HG03442 (cell line): ENCODE measurements around the gene PCSK4.
"Not testable (repeated sequence)": the region's sequence is repeated elsewhere in the genome, so short reads cannot be mapped to it uniquely, and the experiment has no call there.

Experiments
- ATAC-seq: cut with Tn5 transposase; IDR thresholded peaks from one replicate; pipeline ENCODE4 v1.9.1; 2021; ENCODE audit warnings: mild to moderate bottlenecking, moderate library complexity; ENCODE audit not compliant: unreplicated experiment

The PCSK4 gene

DNA sequence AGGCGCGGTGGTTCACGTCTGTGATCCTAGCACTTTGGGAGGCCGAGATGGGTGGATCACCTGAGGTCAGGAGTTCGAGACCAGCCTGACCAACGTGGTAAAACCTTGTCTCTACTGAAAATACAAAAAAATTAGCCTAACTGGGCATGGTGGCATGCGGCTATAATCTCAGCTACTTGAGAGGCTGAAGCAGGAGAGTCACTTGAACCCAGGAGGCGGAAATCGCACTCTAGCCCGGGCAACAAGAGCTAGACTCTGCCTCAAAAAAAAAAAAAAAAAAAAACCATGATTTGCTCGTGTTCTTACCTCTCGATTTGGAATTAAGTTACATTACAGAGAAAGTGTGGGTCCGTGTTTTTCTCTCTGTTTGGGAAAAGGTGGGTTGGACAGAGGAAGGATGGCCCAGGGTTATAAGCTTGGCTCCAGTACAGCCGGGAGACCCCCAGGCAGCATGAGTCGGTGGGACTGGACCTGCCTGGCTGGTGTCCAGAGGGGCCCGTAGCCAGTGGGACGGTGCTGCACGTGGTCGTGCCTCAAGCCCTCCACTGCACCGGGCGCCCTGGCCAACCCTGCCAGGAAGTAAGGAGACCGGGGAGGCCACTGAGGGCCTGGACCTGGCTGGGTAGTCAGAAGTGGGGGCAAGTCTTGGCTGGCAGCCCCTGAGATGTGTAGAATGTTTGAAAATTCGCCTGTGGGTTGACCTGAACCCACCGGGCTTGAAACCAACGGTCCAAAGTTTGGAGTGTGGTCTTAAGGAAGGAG lies 48.3 kb downstream of the PCSK4 start:
- no peak for ATAC-seq

DNA sequence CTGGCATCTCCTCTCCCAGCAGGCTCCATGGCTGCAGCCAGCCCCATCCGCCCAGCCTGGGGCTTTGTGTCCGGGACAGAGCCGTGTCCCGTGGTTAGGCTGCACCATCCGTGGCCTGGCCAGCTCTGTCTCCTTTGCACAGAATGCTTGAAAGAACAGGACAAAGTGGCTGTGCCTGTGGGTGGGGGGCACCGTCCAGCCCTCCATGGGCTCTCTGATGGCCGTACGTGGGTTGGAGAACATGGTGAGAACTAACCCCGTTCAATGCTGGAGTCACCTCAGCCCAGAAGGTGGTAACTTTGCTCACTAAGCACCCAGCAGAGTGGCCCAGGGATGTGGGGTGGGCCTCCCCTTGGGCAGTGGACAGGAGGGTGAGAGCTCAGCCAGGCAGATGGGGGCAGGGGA lies 49.1 kb downstream of the PCSK4 start:
- no peak for ATAC-seq

DNA sequence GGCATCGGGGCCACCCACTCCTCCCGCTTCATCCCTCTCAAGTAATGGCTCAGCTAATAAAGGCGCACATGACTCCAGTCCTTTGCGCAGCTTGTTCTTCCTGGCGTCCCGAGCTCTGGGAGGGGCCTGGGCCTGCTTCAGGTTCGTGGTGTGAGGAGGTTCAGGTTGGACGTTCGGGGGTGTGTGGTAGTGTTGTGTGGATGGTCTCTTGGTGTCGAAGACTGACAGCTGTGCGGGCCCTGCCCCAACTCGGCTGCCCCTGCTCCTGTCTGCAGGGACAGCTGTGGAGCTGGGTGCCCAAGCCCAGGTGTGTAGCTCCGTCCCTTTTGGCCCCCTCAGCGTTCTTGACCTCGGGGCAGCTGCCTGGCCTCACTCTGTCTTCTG lies 49.7 kb downstream of the PCSK4 start:
- no peak for ATAC-seq

DNA sequence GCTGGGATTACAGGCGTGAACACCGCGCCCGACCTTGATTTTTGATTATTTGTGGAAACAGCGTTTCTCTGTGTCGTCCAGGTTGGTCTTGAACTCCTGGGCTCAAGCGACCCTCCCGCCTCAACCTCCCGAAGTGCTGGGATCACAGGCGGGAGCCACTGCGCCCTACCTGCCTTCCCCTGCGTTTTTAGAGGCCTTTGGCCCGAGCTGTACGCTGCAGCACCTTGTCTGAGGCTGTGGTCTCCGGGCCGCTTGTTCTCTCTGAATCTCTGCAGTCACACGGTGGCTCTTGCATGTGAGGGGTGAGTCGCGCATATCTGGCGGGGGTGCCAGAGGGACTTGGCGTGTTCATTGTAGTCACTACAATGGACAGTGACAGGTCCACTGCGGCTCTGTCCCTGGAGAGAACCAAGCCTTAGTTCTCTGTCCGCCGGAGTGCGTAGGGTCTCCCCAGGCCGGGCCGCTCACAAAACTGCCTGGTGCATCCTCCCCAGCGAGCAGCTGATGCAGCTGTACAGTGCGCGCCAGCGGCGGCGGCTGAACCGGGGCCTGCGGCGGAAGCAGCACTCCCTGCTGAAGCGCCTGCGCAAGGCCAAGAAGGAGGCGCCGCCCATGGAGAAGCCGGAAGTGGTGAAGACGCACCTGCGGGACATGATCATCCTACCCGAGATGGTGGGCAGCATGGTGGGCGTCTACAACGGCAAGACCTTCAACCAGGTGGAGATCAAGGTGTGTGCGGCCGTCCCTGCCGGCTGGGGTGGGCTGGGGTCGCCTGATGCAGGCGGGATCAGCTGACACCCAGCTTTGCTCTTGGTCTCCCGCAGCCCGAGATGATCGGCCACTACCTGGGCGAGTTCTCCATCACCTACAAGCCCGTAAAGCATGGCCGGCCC lies 50.4 kb downstream of the PCSK4 start:
- ATAC-seq, result not testable (repeated sequence)

DNA sequence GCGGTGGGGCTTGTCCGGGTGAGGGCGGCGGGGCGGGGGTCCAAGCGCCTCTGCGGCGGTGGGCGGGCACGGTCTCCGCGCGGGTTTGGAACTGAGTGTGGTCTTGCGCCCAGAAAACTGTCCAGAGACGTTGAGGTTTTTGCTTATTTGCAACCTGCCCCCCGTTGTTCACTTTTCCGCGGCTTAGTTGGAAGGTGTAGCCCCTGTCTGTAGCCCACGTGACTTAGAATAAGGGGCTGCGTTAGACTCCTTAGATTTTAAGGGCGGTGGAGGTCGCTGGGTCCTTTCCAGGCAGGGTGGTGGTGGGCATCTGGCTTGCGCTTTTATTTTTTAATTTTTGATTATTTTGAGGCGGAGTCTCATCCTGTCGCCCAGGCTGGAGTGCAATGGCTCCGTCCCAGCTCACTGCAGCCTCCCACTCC lies 51.2 kb downstream of the PCSK4 start:
- ATAC-seq, result no peak

DNA sequence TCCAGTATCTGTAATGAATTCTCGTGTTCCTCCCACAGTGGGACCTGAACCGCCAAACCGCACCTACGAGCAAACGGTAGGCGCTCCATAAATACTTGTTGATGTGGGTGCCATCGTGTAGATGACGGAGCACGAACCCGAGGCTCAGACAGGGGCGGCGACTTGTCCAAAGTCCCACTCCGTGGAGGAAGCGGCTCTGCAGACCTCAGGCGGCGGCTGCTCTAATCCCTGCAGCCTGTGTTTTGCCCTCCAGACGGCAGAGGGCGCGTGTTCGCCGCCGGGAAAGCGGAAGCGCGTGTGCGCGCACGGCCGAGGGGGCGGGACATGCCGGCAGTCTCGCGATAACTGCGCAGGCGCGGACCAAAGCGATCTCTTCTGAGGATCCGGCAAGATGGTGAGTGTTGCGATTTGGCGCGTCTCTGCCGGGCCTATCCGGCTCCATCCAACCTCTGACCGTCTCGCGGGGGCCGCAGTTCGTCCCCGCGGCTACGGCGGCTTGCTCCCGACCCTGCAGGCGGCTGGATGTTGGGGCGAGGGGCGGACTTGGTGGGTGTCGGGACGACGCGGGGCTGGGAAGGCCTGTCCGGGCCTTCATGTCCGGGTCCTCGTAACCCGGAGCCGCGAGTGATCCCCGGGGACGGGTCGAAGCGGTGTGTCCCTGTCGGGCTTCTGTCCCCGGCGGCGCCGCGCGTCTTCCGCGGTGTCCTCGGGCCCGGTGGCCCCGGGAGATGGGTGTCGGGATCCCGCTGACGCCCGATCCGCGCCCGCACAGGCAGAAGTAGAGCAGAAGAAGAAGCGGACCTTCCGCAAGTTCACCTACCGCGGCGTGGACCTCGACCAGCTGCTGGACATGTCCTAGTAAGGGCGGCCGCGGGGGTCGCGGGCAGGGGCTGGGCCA lies 51.9 kb downstream of the PCSK4 start, which contains the start of gene RPS15:
Gene RPS15, plus strand, starts transcription at position 362 of the 898 bp plus-strand sequence. Its CDS starts 30 bp downstream, at position 392.
- ATAC-seq, result peak; percentile 77

DNA sequence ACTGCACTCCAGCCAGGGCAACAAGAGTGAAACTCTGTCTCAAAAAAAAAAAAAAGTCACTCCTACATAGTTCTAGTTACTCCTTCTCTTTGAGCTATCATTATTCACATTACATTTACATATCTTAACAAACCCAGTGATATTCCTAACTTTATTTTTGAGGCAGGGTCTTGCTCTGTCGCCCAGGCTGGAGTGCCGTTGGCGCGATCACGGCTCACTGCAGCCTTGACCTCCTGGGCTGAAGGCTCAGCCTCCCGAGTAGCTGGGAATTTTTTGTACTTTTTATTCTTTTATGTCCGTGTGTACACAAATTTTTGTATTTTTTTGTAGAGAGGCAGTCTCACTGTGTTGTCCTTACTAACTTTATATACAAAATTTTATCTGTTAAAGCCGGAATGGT lies 52.5 kb downstream of the PCSK4 start:
- ATAC-seq, result no peak

DNA sequence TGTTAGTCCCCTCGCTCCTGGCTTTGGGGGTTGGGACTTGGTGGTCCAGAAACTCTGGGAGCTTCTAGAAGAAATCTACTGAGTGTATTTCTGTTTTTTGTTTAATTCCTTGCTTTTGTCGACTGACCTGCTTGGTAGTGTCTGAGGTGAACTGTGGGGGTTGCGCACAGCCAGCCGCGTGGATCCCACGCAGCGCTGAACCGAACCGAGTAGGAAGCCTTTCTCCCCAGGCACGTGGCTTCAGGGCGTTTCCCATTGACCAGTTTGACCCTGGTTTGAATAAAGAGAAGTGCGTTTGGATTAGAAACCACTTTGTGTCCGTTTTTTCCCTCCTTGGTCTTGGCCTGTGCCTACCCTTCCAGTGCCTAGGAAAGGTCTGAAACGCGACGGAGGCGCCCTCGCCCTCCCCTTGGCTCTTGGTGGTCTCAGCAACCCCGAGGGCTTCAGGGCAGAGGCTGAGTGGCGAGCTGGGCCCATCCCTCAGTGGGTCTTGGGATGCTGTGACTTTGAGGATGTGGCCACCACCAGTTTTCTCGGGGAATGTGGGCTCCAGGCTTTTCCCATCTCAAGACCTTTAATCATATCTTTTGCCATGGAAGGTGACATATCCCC lies 54.7 kb downstream of the PCSK4 start:
- no peak for ATAC-seq

DNA sequence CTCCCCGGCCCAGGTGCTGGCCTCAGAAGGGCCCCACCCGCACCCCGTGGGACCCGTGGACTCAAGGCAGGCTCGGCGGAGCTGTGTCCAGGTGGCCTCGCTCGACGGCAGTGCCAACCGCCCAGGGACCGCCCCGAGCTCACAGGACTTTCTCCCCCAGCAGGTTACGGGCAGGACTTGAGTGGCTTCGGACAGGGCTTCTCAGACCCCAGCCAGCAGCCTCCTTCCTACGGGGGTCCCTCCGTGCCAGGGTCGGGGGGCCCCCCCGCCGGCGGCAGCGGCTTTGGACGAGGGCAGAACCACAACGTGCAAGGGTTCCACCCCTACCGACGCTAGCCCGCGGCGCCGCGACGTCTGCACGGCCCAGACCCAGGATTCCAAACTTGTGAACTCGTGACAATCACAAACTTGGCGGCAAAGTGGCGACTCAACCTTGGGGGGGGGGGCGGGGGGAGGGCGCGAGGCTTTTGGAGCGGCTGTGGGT lies 55.5 kb downstream of the PCSK4 start:
- no peak for ATAC-seq

DNA sequence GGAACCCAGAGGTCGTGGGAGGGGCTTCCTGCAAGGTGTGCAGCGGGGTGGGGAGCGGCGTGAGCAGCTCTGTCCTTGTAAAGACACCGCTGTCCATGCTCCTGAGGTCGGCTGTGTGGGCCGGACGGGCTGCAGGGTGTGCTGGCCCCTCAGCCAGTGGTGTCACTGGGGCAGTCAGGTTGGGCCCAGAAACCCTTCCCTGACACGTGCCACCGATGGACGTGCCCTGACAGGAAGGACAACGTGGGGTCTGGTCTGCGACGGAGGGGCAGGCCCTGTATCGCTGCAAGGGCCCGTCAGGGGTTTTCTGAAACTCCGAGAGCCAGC lies 56.1 kb downstream of the PCSK4 start:
- no peak for ATAC-seq

DNA sequence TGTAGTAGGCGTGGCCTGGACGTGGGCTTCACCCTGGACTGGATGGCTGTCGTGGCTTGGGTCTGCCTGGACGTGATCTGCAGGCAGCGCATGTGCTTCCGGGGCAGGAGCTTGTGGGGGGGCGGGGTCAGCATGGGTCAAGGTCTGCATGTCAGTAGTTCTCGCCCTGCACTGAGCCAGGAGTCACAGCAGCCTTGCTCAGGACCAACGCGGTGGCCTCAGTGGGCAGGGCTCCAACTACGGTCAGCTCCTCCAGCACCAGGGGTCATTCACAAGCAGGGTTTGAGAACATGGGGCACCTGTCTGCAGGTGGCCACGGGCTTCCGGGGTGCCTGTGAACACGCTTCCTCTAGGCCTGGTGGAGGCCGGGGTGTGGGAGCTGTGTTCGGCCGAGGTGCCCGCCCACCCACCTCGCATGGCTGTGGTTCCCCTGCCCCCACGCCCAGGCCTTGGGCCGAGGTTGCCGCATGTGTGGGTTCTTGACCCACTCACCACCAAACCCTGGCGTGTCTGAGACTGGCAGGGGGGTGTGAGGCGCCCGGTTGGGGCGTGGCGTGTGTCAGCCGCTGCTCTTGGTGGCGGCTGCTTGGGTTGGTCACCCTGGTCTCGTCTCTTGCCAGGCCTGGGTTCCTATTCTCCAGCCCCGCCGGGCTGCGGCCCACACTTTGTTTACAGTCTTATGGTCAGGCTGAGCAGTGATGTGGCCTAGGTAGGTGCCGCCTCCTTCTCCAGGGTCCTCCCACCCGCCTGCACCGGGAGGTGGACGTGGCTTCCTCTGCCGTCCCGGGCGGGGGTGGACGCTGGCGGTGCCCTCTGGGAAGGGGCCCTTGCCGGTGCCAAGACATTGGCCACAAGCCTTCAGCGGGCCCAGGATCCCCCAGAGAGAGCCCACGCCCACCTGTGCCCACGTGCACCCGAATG lies 56.8 kb downstream of the PCSK4 start:
- ATAC-seq, result no peak

DNA sequence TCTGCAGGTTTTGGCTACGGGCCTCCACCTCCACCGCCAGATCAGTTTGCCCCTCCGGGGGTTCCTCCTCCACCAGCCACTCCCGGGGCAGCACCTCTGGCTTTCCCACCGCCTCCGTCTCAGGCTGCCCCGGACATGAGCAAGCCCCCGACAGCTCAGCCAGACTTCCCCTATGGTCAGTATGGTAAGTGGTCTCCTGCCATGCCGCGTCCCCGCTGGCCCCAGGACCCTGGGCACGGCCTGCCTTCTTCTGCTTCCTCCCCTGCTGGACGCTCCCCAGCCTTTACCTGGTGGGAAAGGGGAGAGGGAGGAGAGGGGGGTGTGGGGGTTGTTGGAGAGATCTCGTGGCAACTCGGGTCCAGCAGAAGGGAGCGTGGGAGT lies 57.7 kb downstream of the PCSK4 start:
- no peak for ATAC-seq

DNA sequence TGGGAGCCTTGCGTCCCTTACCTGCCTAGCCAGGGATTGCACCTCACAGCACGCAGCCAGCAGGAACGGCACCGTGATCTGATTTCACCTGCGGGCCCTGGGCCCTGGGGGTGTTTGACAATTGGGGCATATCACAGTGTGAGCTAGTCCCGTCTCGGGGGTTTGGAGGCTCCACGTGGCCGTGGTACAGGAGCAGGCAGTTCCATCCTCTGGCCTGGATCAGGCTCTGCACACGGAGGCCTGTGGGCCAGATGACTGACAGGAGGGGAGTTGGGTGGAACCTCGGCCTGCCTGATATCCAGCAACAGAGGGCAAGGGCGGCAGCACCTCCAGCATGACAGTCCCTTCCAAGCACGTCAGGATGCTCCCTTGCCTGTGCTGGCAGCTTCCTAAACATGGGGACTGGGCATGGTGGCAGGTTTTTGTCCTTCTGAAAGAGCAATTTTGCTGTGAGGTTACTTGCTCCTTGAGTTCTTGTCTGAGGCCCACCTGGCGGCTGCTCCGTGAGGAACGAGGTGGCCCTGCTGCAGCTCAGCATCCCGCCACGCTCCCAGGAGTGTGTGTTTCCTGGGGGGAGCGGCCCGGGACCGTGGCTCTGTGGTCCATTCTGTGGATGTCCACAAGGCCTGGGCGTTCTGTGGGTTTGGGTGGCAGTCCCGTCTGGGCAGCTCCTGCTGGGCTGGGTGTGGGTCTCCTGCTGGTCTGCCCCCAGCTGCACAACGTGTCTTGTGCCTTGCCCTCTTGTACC lies 58.2 kb downstream of the PCSK4 start:
- no peak for ATAC-seq
